ENCODE data around the gene IER5L. TPM values are rescaled to one million over a fixed set of nuclear protein-coding genes. Genes with fewer than 3 reads are reported as not detected.

The IER5L gene
- total RNA-seq (10 to 100 TPM in 2 of 7 donors, 1 to 10 TPM in 5; 3.9 to 10.4 (median 8.7) TPM), polyA plus RNA-seq (10 to 100 TPM in 1 of 3 donors, 1 to 10 TPM in 2; 6.9 to 14.0 (median 7.7) TPM)
- long read RNA-seq, donor 1, transcript IER5L-201 (1 exons, 2,711 nt), result major isoform, 23 of 23 reads
- long read RNA-seq, donor 1, partial matches to known transcripts, result 0 of 23 reads
- long read RNA-seq, donor 1, other reads (novel, unspliced or antisense), result 0 of 23 reads
- long read RNA-seq, donor 2, transcript IER5L-201 (1 exons, 2,711 nt), result major isoform, 13 of 13 reads
- long read RNA-seq, donor 2, partial matches to known transcripts, result 0 of 13 reads
- long read RNA-seq, donor 2, other reads (novel, unspliced or antisense), result 0 of 13 reads

- intact Hi-C loops (cut with DNase I; ENCODE audit: low total_unique reads), result no loop called here
Measured at GRCh38 chr9:129177791-129178567, at the start of gene IER5L. Gene IER5L, minus strand, starts transcription at chr9:129178261. Its CDS starts 209 bp downstream, at chr9:129178052.

GRCh38 chr9:129227843-129228189 lies 49.8 kb upstream of the IER5L start:
- DNase-seq, result peak; percentile 9
- Histone ChIP-seq H3K4me1 (peaks cover 0 to 36% (median 27%) of the 10 kb centered on the region in 6 donors), H3K4me3 (no peak overlapping the region), H3K36me3 (no peaks in the 10 kb centered on the region), H3K9me3 (no peaks in the 10 kb centered on the region), H3K27ac (no peak overlapping the region), H3K27me3 (replicated peaks in 1 of 7) (no peaks in the 10 kb centered on the region)
- 71 to 86% (median 75%) methylated on average over 10 of the region's 10 CpGs for WGBS, 5 donors
- intact Hi-C loops (cut with DNase I; ENCODE audit: low total_unique reads), result no loop called here
- TF ChIP-seq POLR2AphosphoS5 (IDR thresholded peaks at IDR 0.05), result no peak
- no peak for TF ChIP-seq POLR2A (IDR thresholded peaks at IDR 0.05)
- no peak for TF ChIP-seq CTCF (IDR thresholded peaks at IDR 0.05 in 8 of 11, conservative IDR thresholded peaks at IDR 0.05 in 3 of 11)

More at GRCh38 chr9:129177791-129178567, at the start of gene IER5L:
- H3K27me3 ChIP-seq (replicated peaks in 1 of 7), result peaks cover 0 to 45% (median 5%) of the 10 kb centered on the region in 7 donors
- TF ChIP-seq POLR2AphosphoS5 (IDR thresholded peaks at IDR 0.05) (peak; percentile 97 to 99 (median 98)), POLR2A (IDR thresholded peaks at IDR 0.05) (peak; percentile 25 to 69 (median 60)), CTCF (IDR thresholded peaks at IDR 0.05 in 8 of 11, conservative IDR thresholded peaks at IDR 0.05 in 3 of 11) (peak in 2 of 11 experiments; percentile 7 to 33)
- H3K9me3 ChIP-seq, result no peaks in the 10 kb centered on the region
- peak within 1 kb of the TSS; percentile 59 to 98 (median 88) for H3K4me3 ChIP-seq
- no peaks in the 10 kb centered on the region for H3K36me3 ChIP-seq
- peaks cover 17 to 64% (median 45%) of the 10 kb centered on the region in 6 donors for H3K4me1 ChIP-seq
- 0 to 4% (median 1%) methylated on average over 21 to 90 of the region's 90 CpGs for WGBS, 5 donors
- DNase-seq, result peak; percentile 97
- peak within 1 kb of the TSS; percentile 86 to 95 (median 93) for H3K27ac ChIP-seq

- DNase-seq, result peak; percentile 88
- Histone ChIP-seq H3K4me1 (peaks cover 0 to 55% (median 41%) of the 10 kb centered on the region in 6 donors), H3K4me3 (no peak overlapping the region), H3K27ac (peak overlapping the region in 7 of 8 donors; percentile 62 to 75 (median 70)), H3K9me3 (no peaks in the 10 kb centered on the region), H3K27me3 (replicated peaks in 1 of 7) (no peaks in the 10 kb centered on the region), H3K36me3 (no peaks in the 10 kb centered on the region)
- TF ChIP-seq CTCF (IDR thresholded peaks at IDR 0.05 in 8 of 11, conservative IDR thresholded peaks at IDR 0.05 in 3 of 11) (no peak), POLR2AphosphoS5 (IDR thresholded peaks at IDR 0.05) (peak; percentile 75 to 85 (median 84))
- intact Hi-C loops (cut with DNase I; ENCODE audit: low total_unique reads), result no loop called here
- 2 to 5% (median 3%) methylated on average over 11 to 12 of the region's 12 CpGs for WGBS, 5 donors
Measured at GRCh38 chr9:129225815-129226214, 47.8 kb upstream of the IER5L start.

GRCh38 chr9:129225490-129225778 lies 47.4 kb upstream of the IER5L start:
- H3K27ac ChIP-seq, result peak overlapping the region in 7 of 8 donors; percentile 62 to 75 (median 70)
- 67 to 80% (median 78%) methylated on average over 3 of the region's 3 CpGs for WGBS, 5 donors
- no peaks in the 10 kb centered on the region for H3K36me3 ChIP-seq
- H3K9me3 ChIP-seq, result no peaks in the 10 kb centered on the region
- no peak overlapping the region for H3K4me3 ChIP-seq
- H3K27me3 ChIP-seq (replicated peaks in 1 of 7), result peaks cover 0 to 4% (median 0%) of the 10 kb centered on the region in 7 donors
- TF ChIP-seq POLR2A (IDR thresholded peaks at IDR 0.05) (no peak), POLR2AphosphoS5 (IDR thresholded peaks at IDR 0.05) (no peak), CTCF (IDR thresholded peaks at IDR 0.05 in 8 of 11, conservative IDR thresholded peaks at IDR 0.05 in 3 of 11) (no peak)
- peaks cover 0 to 59% (median 44%) of the 10 kb centered on the region in 6 donors for H3K4me1 ChIP-seq
- no peak for DNase-seq
- intact Hi-C loops (cut with DNase I; ENCODE audit: low total_unique reads), result no loop called here
